Kidney epithelial cell (primary cell): ENCODE results near the gene CCN5. TPM values are rescaled to one million over a fixed set of nuclear protein-coding genes. Genes with fewer than 3 reads are reported as not detected.

ENCODE experiments used
- DNase-seq: peaks from one replicate; pipeline ENCODE4 v3.0.0-alpha.2; 2010; ENCODE audit warnings: low read depth
- H3K27me3 ChIP-seq: 2 replicates; pipeline ENCODE4 v1.6.0; 2011; ENCODE audit warnings: low read length; ENCODE audit not compliant: control insufficient read depth, insufficient read depth
- H3K36me3 ChIP-seq: 2 replicates; pipeline ENCODE4 v1.5.1; 2011; ENCODE audit warnings: low read length; ENCODE audit not compliant: control insufficient read depth, insufficient read depth
- H3K4me3 ChIP-seq: 2 replicates; pipeline ENCODE4 v1.5.1; 2011; ENCODE audit warnings: low read depth, mild to moderate bottlenecking, control low read depth, low read length
- CTCF ChIP-seq: IDR thresholded peaks from 2 replicates; pipeline ENCODE4 v1.5.1; 2011; ENCODE audit warnings: mild to moderate bottlenecking, moderate library complexity, low read length, control low read depth, inconsistent platforms; ENCODE audit not compliant: insufficient read depth, poor library complexity, severe bottlenecking
- total RNA-seq: library from RNA; depleted of rRNA; stranded (reverse); fragments of >200 nt; gene quantifications from 2 replicates; pipeline ENCODE4 v1.2.3, GENCODE V29; 2015

Gene CCN5
- total RNA-seq, 1 donor from 2014 or later, result not detected

GRCh38 chr20:44733341-44734069 lies 18.3 kb downstream of the CCN5 start:
- TF ChIP-seq CTCF, result peak; percentile 77
- Histone ChIP-seq H3K36me3 (no peaks in the 10 kb centered on the region), H3K4me3 (no peak overlapping the region), H3K27me3 (no peaks in the 10 kb centered on the region)
- DNase-seq, result no peak

- DNase-seq, result no peak
- peak; percentile 24 for TF ChIP-seq CTCF
- Histone ChIP-seq H3K4me3 (no peak overlapping the region), H3K36me3 (no peaks in the 10 kb centered on the region), H3K27me3 (no peaks in the 10 kb centered on the region)
These were observed 19.8 kb downstream of the CCN5 start for GRCh38 chr20:44734938-44735337.

GRCh38 chr20:44735816-44736169 lies 20.6 kb downstream of the CCN5 start:
- DNase-seq, result no peak
- H3K36me3 ChIP-seq, result no peaks in the 10 kb centered on the region
- no peaks in the 10 kb centered on the region for H3K27me3 ChIP-seq
- no peak overlapping the region for H3K4me3 ChIP-seq
- no peak for TF ChIP-seq CTCF

- Histone ChIP-seq H3K36me3 (no peaks in the 10 kb centered on the region), H3K4me3 (no peak overlapping the region), H3K27me3 (no peaks in the 10 kb centered on the region)
- TF ChIP-seq CTCF, result no peak
- no peak for DNase-seq
These were observed 21.2 kb downstream of the CCN5 start for GRCh38 chr20:44736170-44737021.

GRCh38 chr20:44737116-44737515 lies 21.9 kb downstream of the CCN5 start:
- Histone ChIP-seq H3K27me3 (no peaks in the 10 kb centered on the region), H3K4me3 (no peak overlapping the region), H3K36me3 (no peaks in the 10 kb centered on the region)
- no peak for TF ChIP-seq CTCF
- no peak for DNase-seq
